H9 (cell line): Measurements from ENCODE around the gene CMSS1. TPM values are rescaled to one million over a fixed set of nuclear protein-coding genes. Genes with fewer than 3 reads are reported as not detected.

Experiments
- DNase-seq: peaks from one replicate; pipeline ENCODE4 v3.0.0-alpha.2; 2017
- H2AFZ ChIP-seq: one replicate; pipeline ENCODE4 v1.6.1; 2013; ENCODE audit warnings: mild to moderate bottlenecking, low read length, control low read depth, moderate library complexity
- H2AK5ac ChIP-seq: 2 replicates; pipeline ENCODE4 v1.6.1; 2013; ENCODE audit warnings: low read length, control low read depth, mixed read lengths; ENCODE audit not compliant: insufficient read length
- H2BK120ac ChIP-seq: one replicate; pipeline ENCODE4 v1.6.1; 2013; ENCODE audit warnings: low read depth, mild to moderate bottlenecking, low read length, control low read depth, inconsistent platforms; ENCODE audit not compliant: poor library complexity, severe bottlenecking
- H2BK12ac ChIP-seq: 2 replicates; pipeline ENCODE4 v1.6.1; 2013; ENCODE audit warnings: low read length, control low read depth, mixed read lengths, low read depth; ENCODE audit not compliant: insufficient read length
- H2BK15ac ChIP-seq: 2 replicates; pipeline ENCODE4 v1.6.1; 2013; ENCODE audit warnings: low read depth, low read length, control low read depth
- H2BK20ac ChIP-seq: one replicate; pipeline ENCODE4 v1.6.1; 2013; ENCODE audit warnings: low read depth, mild to moderate bottlenecking, low read length, control low read depth, inconsistent platforms; ENCODE audit not compliant: poor library complexity, severe bottlenecking
- H2BK5ac ChIP-seq: 2 replicates; pipeline ENCODE4 v1.6.1; 2013; ENCODE audit warnings: low read length, control low read depth, mixed read lengths; ENCODE audit not compliant: insufficient read length
- H3K14ac ChIP-seq: 2 replicates; pipeline ENCODE4 v1.6.1; 2013; ENCODE audit warnings: low read length, control low read depth; ENCODE audit not compliant: insufficient read depth
- H3K18ac ChIP-seq: 2 replicates; pipeline ENCODE4 v1.6.1; 2013; ENCODE audit warnings: low read depth, mild to moderate bottlenecking, mixed read lengths, low read length, control low read depth; ENCODE audit not compliant: insufficient read length
- H3K23ac ChIP-seq: 2 replicates; pipeline ENCODE4 v1.6.1; 2013; ENCODE audit warnings: low read length, control low read depth, mixed read lengths, low read depth; ENCODE audit not compliant: insufficient read length
- H3K23me2 ChIP-seq: 2 replicates; pipeline ENCODE4 v1.6.1; 2013; ENCODE audit warnings: low read depth, mild to moderate bottlenecking, mixed read lengths, low read length, control low read depth; ENCODE audit not compliant: insufficient read length, poor library complexity, severe bottlenecking
- H3K27ac ChIP-seq: 2 replicates; pipeline ENCODE4 v1.5.1; 2013; ENCODE audit warnings: low read length, control low read depth, mixed read lengths, low read depth; ENCODE audit not compliant: insufficient read length
- H3K27me3 ChIP-seq: 2 replicates; pipeline ENCODE4 v1.6.1; 2013; ENCODE audit warnings: low read length, control low read depth, inconsistent platforms; ENCODE audit not compliant: insufficient read depth
- H3K4ac ChIP-seq: 2 replicates; pipeline ENCODE4 v1.6.1; 2013; ENCODE audit warnings: low read depth, mild to moderate bottlenecking, control low read depth, inconsistent platforms, low read length, moderate library complexity
- H3K4me1 ChIP-seq: 2 replicates; pipeline ENCODE4 v1.6.1; 2013; ENCODE audit warnings: low read length, control low read depth, inconsistent platforms; ENCODE audit not compliant: insufficient read depth
- H3K4me2 ChIP-seq: 2 replicates; pipeline ENCODE4 v1.6.1; 2013; ENCODE audit warnings: low read length, control low read depth, mixed read lengths; ENCODE audit not compliant: insufficient read length, insufficient read depth
- H3K56ac ChIP-seq: 2 replicates; pipeline ENCODE4 v1.6.1; 2013; ENCODE audit warnings: low read depth, mild to moderate bottlenecking, mixed read lengths, low read length, control low read depth; ENCODE audit not compliant: insufficient read length
- H3K79me1 ChIP-seq: 2 replicates; pipeline ENCODE4 v1.6.1; 2013; ENCODE audit warnings: low read depth, mild to moderate bottlenecking, moderate library complexity, low read length, control low read depth, inconsistent platforms; ENCODE audit not compliant: insufficient read depth, poor library complexity, severe bottlenecking
- H3K79me2 ChIP-seq: 2 replicates; pipeline ENCODE4 v1.6.1; 2013; ENCODE audit warnings: low read length, control low read depth, inconsistent platforms; ENCODE audit not compliant: insufficient read depth
- H3K9ac ChIP-seq: 2 replicates; pipeline ENCODE4 v1.6.1; 2013; ENCODE audit warnings: low read length, control low read depth, mixed read lengths; ENCODE audit not compliant: insufficient read length; ENCODE audit errors: extremely low read depth
- H3K9me3 ChIP-seq: one replicate; pipeline ENCODE4 v1.6.1; 2013; ENCODE audit warnings: low read depth, low read length, inconsistent platforms; ENCODE audit not compliant: control insufficient read depth
- H3T11ph ChIP-seq: one replicate; pipeline ENCODE4 v1.6.1; 2013; ENCODE audit warnings: mild to moderate bottlenecking, low read length, control low read depth, inconsistent platforms
- H4K20me1 ChIP-seq: one replicate; pipeline ENCODE4 v1.6.1; 2013; ENCODE audit not compliant: control insufficient read depth, insufficient read length, insufficient read depth
- H4K5ac ChIP-seq: 2 replicates; pipeline ENCODE4 v1.6.1; 2013; ENCODE audit warnings: low read depth, mild to moderate bottlenecking, mixed read lengths, low read length, control low read depth; ENCODE audit not compliant: insufficient read length
- H4K8ac ChIP-seq: replicated peaks from 2 replicates; pipeline ENCODE4 v1.6.1; 2013; ENCODE audit warnings: low read length, control low read depth, mixed read lengths, low read depth; ENCODE audit not compliant: insufficient read length
- H4K91ac ChIP-seq: 2 replicates; pipeline ENCODE4 v1.6.1; 2013; ENCODE audit warnings: low read depth, mild to moderate bottlenecking, moderate library complexity, mixed read lengths, low read length, control low read depth; ENCODE audit not compliant: insufficient read length
- H3K27ac Mint-ChIP-seq, 3 experiments: 2 replicates in 2 of 3; 3 replicates in 1 of 3; pipeline ENCODE4 v1.8.0; 2020 to 2021; ENCODE audit warnings: mixed read lengths in 3 of 3, mild to moderate bottlenecking in 1 of 3, moderate library complexity in 1 of 3
- H3K27me3 Mint-ChIP-seq: 2 replicates; pipeline ENCODE4 v1.8.0; 2021; ENCODE audit warnings: low read depth, mild to moderate bottlenecking, moderate library complexity, mixed read lengths
- H3K36me3 Mint-ChIP-seq, 3 experiments: 2 replicates in 2 of 3; 3 replicates in 1 of 3; pipeline ENCODE4 v1.8.0; 2020 to 2021; ENCODE audit warnings: low read depth in 3 of 3, mixed read lengths in 3 of 3; ENCODE audit not compliant: insufficient read depth in 1 of 3
- H3K4me1 Mint-ChIP-seq, 2 experiments: 2 replicates each; pipeline ENCODE4 v1.8.0; 2020; ENCODE audit warnings: mixed read lengths in 2 of 2
- H3K4me3 Mint-ChIP-seq, 2 experiments: 2 replicates in 1 of 2; 3 replicates in 1 of 2; pipeline ENCODE4 v1.8.0; 2020 to 2021; ENCODE audit warnings: mild to moderate bottlenecking in 2 of 2, mixed read lengths in 2 of 2, moderate library complexity in 1 of 2
- H3K9me3 Mint-ChIP-seq, 2 experiments: 2 replicates in 1 of 2; 3 replicates in 1 of 2; pipeline ENCODE4 v1.8.0; 2020; ENCODE audit warnings: mild to moderate bottlenecking in 2 of 2, mixed read lengths in 2 of 2, moderate library complexity in 1 of 2
- CTCF ChIP-seq: fragments of 200-600 bp; sonication (generic); conservative IDR thresholded peaks from 3 replicates; pipeline ENCODE4 v1.8.0; 2021; ENCODE audit warnings: antibody characterized with exemption, mild to moderate bottlenecking
- WGBS: extraction: QIAGEN DNeasy Blood & Tissue Kit; methylation state at CpG from one replicate; pipeline ENCODE4 v1.1.7; 2013; ENCODE audit warnings: missing lambda C conversion rate, low lambda C conversion rate, mixed read lengths; ENCODE audit not compliant: insufficient read length; ENCODE audit errors: extremely low coverage; 5-methylcytosine and 5-hydroxymethylcytosine counted together
- total RNA-seq: library from RNA; stranded (reverse); gene quantifications from 2 replicates; pipeline ENCODE4 v1.2.1, GENCODE V29; 2021

CMSS1 gene
- total RNA-seq, 1 experiment from 2014 or later: 61.8 TPM

DNA sequence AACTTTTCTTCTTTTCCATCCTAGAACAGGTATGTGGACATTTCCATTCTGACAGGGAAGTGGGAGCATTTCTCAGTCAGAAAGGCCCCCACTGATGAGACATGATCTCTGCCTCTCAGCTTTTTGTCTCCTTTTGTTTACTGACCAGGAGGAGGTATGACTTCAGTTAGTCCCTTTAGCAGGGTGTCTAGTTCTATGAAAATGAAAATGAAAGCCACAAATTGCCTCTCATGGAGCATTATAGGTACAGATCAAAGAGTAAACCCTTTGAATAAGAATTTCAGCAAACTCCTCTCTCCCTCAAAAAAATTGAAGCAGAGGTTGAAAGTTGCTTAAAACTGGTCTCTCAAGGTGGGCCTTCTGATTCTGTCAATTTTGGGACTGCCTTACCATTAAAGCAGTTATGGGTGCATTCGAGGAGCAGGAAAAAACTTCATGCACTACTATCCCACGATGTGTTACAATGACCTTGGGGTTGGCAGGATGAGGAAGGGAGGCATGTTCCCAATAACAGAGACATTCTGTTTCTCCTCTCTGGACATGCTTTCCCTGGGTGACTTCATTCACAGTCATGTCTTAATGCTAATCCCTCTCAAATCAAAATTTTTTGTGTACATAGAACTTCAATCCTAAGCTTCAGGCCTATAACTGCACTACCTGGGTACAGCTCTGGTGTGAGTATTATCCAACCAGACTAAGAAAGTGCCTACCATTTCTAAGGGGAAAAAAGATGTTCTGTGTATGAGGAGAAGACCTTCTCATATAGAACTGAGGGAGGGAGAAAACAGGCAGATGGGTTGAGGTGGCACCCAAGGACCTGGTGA, 392.5 kb downstream of the CMSS1 start:
- Histone ChIP-seq H3K18ac (peak overlapping the region; percentile 78), H3K4me2 (no peak overlapping the region), H2BK20ac (peak overlapping the region; percentile 97), H3K4me1 (peaks cover 16% of the 10 kb centered on the region), H2BK12ac (peak overlapping the region; percentile 78), H3T11ph (peak overlapping the region; percentile 4), H3K79me1 (no peaks in the 10 kb centered on the region), H3K23ac (no peak overlapping the region), H3K9ac (no peak overlapping the region), H4K91ac (no peak overlapping the region), H2BK120ac (peak overlapping the region; percentile 93), H3K4ac (peak overlapping the region; percentile 38; the same call in 1 of the 2 replicates), H4K8ac (no peak overlapping the region), H4K5ac (peak overlapping the region; percentile 24), H3K9me3 (no peaks in the 10 kb centered on the region), H2AK5ac (peak overlapping the region; percentile 83), H3K79me2 (no peaks in the 10 kb centered on the region), H4K20me1 (no peaks in the 10 kb centered on the region), H3K23me2 (no peaks in the 10 kb centered on the region), H3K56ac (no peak overlapping the region), H2BK5ac (no peak overlapping the region), H3K14ac (peak overlapping the region; percentile 42; the same call in 1 of the 2 replicates), H3K27ac (peak overlapping the region; percentile 66), H3K27me3 (no peaks in the 10 kb centered on the region), H2AFZ (no peak overlapping the region), H2BK15ac (no peak overlapping the region)
- TF ChIP-seq CTCF: no peak
- H3K27me3 Mint-ChIP-seq: peaks cover 13% of the 10 kb centered on the region
- DNase-seq: no peak
- peak overlapping the region; percentile 46 to 94 (median 66); a peak in 6 of 7 replicates for H3K27ac Mint-ChIP-seq
- no peak overlapping the region; a peak in 2 of 5 replicates for H3K4me3 Mint-ChIP-seq
- no CpG with 5 or more reads among the region's 2 CpGs for WGBS
- H3K36me3 Mint-ChIP-seq: peaks cover 0 to 1% (median 0%) of the 10 kb centered on the region in 3 experiments; a peak in 2 of 7 replicates
- peaks cover 33 to 35% of the 10 kb centered on the region in 2 experiments for H3K4me1 Mint-ChIP-seq
- H3K9me3 Mint-ChIP-seq: no peaks in the 10 kb centered on the region; a peak in 1 of 5 replicates
